ENCODE data around the gene IFNB1. TPM values are rescaled to one million over a fixed set of nuclear protein-coding genes. Genes with fewer than 3 reads are reported as not detected.
A peak's percentile ranks its signal among the peaks of the same experiment; 100 is the strongest.

Gene IFNB1
- total RNA-seq = not detected
- polyA plus RNA-seq = not detected
- long read RNA-seq, donor 1 = 0 reads
- long read RNA-seq, donor 2 = 0 reads
- long read RNA-seq, donor 3 = 0 reads

GRCh38 chr9:21077781-21078180 lies at the start of gene IFNB1:
TSS of gene IFNB1 (minus strand) at chr9:21077942. CDS start at chr9:21077869, 73 bp downstream.
- no peaks in the 10 kb centered on the region for H3K9me3 ChIP-seq
- 92 to 96% (median 93%) methylated on average over 3 of the region's 3 CpGs for whole genome bisulfite sequencing, 4 donors
- H3K36me3 ChIP-seq = no peaks in the 10 kb centered on the region
- TF ChIP-seq, protein P1, sequence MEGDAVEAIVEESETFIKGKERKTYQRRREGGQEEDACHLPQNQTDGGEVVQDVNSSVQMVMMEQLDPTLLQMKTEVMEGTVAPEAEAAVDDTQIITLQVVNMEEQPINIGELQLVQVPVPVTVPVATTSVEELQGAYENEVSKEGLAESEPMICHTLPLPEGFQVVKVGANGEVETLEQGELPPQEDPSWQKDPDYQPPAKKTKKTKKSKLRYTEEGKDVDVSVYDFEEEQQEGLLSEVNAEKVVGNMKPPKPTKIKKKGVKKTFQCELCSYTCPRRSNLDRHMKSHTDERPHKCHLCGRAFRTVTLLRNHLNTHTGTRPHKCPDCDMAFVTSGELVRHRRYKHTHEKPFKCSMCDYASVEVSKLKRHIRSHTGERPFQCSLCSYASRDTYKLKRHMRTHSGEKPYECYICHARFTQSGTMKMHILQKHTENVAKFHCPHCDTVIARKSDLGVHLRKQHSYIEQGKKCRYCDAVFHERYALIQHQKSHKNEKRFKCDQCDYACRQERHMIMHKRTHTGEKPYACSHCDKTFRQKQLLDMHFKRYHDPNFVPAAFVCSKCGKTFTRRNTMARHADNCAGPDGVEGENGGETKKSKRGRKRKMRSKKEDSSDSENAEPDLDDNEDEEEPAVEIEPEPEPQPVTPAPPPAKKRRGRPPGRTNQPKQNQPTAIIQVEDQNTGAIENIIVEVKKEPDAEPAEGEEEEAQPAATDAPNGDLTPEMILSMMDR (IDR thresholded peaks at IDR 0.05) = no peak
- TF ChIP-seq POLR2A (IDR thresholded peaks at IDR 0.05) = no peak
- intact Hi-C loops (cut with DNase I) = no loop called here
- peaks cover 0 to 20% (median 5%) of the 10 kb centered on the region in 12 donors for H3K4me1 ChIP-seq
- no peak within 1 kb of the TSS for H3K27ac ChIP-seq
- no peaks in the 10 kb centered on the region for H3K27me3 ChIP-seq
- ATAC-seq (no peak), DNase-seq (no peak)
- no peak within 1 kb of the TSS for H3K4me3 ChIP-seq

DNA sequence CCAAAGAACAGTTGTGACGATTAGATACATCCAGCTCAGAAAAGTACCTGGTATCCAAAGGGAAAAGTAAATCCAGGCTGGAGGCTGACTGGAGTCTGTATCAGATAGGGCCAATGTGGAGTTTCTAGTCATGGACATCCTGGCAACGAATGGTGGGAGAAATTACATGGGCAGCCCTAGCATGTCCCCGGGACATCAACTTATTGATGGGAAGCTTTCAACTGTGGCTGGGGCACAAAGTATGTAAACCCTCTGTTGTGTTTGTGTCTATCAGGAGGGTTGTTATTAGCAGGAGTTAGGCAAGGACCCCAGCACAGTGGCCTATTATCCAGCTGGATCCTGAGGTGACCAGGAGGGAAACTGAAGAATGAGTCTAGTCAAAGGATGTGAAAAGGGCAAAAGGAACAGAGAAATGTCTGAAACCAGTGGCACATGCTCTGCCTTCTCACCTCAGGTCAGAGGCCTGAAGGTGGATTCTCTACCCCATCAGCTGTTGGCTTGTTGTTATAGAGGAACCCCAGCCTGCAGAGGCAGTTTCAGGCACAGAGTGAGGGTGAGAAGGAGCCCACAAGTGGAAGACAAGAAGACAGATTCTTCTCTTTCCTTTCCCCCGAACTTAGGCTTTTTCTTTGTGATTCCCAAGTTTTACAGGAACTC lies 44.0 kb upstream of the IFNB1 start:
- no peak overlapping the region for H3K27ac ChIP-seq
- 77 to 95% (median 92%) methylated on average over 4 of the region's 4 CpGs for WGBS, 4 donors
- DNase-seq (no peak), ATAC-seq (no peak)
- H3K4me1 ChIP-seq = peaks cover 0 to 8% (median 0%) of the 10 kb centered on the region in 12 donors
- no peaks in the 10 kb centered on the region for H3K27me3 ChIP-seq
- TF ChIP-seq POLR2A (IDR thresholded peaks at IDR 0.05) = no peak
- TF ChIP-seq, protein P1 (IDR thresholded peaks at IDR 0.05) = no peak
- H3K4me3 ChIP-seq = no peak overlapping the region
- no peaks in the 10 kb centered on the region for H3K36me3 ChIP-seq
- H3K9me3 ChIP-seq = no peaks in the 10 kb centered on the region
- intact Hi-C loops (cut with DNase I) = no loop called here

GRCh38 chr9:21121079-21121478 lies 43.3 kb upstream of the IFNB1 start:
- H3K4me1 ChIP-seq = peaks cover 0 to 8% (median 0%) of the 10 kb centered on the region in 12 donors
- no peak for DNase-seq
- H3K9me3 ChIP-seq = no peaks in the 10 kb centered on the region
- 88 to 93% (median 90%) methylated on average over 2 of the region's 2 CpGs for WGBS, 4 donors
- no peak for TF ChIP-seq POLR2A (IDR thresholded peaks at IDR 0.05)
- TF ChIP-seq, protein P1 (IDR thresholded peaks at IDR 0.05) = no peak
- H3K4me3 ChIP-seq = no peak overlapping the region
- no peaks in the 10 kb centered on the region for H3K27me3 ChIP-seq
- intact Hi-C loops (cut with DNase I) = no loop called here
- ATAC-seq = no peak
- no peaks in the 10 kb centered on the region for H3K36me3 ChIP-seq
- H3K27ac ChIP-seq = no peak overlapping the region

GRCh38 chr9:21119093-21119770 lies 41.5 kb upstream of the IFNB1 start:
- no peak overlapping the region for H3K27ac ChIP-seq
- peak in 2 of 4 donors; percentile 32 to 69 for ATAC-seq
- no peaks in the 10 kb centered on the region for H3K36me3 ChIP-seq
- intact Hi-C loops (cut with DNase I) = loop anchor here in 8 of 10 donors (10.0 kb wide), 11 partner anchors 84 to 1644 kb away; partner anchors contain the start of gene HACD4 (in 1 of the 8)
- no peaks in the 10 kb centered on the region for H3K9me3 ChIP-seq
- no peaks in the 10 kb centered on the region for H3K27me3 ChIP-seq
- TF ChIP-seq POLR2A (IDR thresholded peaks at IDR 0.05) = no peak
- TF ChIP-seq, protein P1 (IDR thresholded peaks at IDR 0.05) = no peak
- WGBS, 4 donors = 61 to 65% (median 64%) methylated on average over 7 of the region's 7 CpGs
- DNase-seq = no peak
- H3K4me1 ChIP-seq = peaks cover 0 to 8% (median 0%) of the 10 kb centered on the region in 12 donors
- H3K4me3 ChIP-seq = no peak overlapping the region

All from heart left ventricle (tissue), 16 donors.